Fibroblast of skin of back (primary cell): ENCODE measurements around the gene MVB12B.

Experiments used
- DNase-seq: peaks from one replicate; pipeline ENCODE4 v3.0.0-alpha.2; 2013

The MVB12B gene

DNA sequence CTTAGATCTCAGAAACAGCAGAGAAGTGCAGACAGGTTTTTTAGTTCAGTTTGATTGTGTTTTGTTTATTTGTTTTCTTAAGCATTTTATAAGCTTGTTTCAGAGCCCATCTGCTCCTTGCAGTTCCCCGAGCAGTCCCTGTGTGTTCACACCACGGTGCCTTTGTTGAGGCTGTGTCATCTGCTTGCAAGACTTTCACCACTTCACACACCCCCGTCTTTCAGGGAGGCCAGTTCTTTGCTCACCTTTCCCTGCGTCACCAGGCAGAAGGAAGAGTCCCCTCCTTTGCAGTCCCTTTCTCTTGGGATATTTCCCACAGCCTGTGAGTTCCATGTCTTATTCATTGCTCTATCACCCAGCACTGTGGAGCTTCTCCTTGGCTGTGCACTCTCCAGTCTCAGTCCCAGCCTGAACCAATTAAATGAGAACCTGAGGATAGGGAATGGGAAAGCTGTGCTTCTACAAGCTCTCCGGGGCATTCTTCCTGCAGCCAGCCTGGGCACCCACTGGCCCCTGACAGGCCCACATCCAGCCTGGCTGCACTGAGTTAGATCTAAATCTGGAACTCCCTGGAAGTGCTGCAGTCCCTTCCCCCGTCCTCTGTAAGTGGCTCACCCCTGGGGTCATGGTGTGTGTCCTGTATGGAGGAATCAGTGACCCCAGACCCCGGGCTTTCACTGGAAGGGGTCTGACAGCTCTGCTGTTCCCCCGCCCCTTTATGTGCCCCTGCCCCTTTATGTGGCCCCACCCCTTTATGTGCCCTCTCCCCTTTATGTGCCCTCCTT, 5.5 kb downstream of the MVB12B start:
- DNase-seq, result no peak

DNA sequence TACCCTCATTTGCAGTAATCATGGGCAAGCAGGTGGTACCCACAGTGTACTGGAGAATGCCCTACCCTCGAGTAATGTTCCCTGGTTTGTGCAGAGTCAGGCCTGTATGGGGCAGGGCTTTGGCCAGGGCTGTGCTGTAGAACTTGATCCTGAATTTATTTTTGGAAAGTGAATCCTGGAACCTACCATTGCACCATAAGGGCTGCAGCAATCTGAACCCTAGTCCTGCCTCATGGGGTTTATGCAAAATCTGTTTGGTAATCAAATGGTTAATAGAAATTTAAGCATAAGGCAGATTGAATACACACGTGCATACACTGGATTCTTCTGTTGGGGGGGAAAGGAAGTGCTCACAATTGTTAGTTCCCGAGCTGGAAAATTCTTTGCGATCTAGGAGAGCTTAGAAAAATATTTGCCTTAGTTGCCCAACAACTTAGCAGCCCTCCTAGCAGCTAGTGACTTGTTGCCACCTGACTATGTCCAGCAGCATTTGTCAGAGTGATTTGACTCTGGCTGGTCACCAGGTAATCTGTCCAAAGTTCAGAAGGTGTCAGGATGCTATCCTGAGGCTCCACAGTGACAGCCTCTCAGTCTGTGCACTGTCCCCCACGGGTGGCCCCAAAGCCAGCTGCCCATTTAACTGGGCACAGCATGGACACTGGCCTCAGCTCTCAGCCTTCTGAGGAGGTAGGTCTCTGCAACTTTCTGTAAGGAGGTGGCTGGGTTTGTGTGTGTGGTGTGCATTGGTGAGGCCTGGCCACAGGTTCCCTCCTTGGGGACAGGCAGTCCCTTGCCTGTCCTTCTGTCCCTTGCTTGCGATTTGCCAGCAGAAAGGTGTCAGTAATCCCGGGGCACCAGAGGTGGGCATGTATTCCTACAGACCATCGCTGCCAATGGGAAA, 8.3 kb downstream of the MVB12B start:
- DNase-seq, result peak; percentile 63

DNA sequence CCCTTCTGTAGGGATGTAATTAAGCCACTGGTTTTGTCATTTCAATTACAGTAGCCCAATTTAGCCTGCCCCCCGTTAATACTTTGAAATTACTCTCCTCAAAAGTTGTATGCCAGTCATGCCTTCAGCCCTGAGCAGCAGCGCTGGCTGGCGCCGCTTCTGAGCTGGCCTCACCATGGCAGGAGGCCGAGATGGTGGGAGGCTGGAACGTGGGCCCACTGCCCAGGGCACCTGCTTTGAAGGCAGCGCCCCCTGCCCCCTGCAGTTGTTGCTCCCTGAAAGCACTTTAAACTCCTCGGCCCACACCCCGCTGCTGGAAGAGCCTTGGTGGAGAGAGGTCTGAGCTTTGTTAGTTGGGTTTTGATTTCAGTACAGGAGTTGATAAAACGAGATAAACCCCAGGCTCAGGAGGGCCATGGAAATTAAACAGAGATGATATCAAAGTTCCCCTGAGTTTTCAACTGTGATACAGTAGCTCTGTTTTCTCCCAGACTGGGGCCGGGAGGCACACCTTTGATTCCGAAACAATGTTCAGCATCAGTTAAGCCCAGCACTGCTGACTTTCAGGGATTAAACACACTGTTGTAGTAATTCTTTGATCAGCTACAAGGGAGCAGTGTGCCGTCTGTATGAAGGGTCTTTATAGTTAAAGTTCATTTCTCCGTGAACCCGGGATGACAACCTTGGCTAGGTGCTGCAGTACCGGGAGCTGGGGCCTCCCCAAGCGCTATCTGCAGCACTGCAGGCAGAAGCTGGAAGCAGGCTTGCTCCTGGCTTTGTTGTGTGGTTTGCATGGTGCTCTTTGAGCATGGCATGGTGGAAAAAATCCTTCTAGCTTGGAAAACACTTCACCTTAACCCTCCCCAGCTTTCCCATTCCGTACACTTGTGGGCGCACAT, 9.5 kb downstream of the MVB12B start:
- DNase-seq, result no peak

DNA sequence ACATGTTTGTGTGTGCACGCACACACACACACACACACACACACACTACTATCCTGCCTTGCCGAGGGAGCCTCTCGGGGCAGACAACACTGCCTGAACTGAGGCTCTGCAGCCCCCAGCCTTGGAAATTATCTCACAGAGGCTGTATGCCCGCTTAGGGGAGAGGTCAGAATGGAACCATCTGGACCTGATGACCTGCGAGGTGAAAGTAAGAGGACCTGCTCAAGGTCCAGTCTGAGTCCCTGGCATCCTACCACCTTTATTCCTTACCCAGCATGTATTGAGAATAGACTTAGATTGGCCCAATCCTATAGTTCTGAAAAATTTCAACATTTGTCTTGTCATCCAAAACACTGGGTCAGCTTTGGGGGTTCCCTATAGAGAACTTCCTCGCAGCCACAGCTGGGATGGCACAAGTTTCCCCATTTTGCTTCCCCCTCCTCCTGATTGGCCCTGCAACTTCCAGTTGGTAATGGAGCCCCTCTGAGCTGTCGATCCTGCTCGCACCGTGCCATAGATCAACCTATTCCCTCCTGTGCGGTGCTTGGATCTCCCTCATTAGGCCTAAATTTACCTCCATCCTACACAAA, 10.2 kb downstream of the MVB12B start:
- DNase-seq, result no peak

DNA sequence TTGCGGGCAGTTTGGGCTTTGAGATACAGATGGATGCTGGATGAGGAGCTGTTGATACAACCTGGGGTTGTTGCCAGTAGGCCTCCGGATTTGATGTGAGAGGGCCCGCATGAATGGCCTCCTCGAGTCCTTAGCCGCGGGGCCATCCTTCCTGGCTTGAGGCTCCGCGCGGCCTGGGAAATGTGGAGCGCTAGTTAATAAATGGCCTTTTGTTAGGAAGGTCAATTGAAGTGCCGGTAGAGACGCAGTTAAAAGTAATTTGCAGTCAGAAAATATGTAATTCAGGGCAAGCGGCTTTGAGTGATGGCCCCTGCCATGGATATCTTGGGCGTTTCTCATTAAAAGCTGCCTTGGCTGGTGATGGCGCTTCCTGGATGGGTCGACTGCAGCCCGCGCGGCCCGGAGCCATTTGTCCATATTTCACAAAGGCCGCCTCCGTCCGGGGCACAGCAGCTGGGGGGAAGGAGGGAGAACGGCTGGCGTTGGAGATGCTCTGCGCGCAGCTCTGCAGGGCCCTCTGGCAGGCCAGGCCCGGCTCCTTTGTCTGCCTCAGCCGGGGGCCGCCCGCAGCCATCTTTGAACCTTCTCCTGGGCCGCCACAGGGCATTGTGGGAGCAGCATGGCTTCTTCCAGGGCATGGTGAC, 11.2 kb downstream of the MVB12B start:
- no peak for DNase-seq

DNA sequence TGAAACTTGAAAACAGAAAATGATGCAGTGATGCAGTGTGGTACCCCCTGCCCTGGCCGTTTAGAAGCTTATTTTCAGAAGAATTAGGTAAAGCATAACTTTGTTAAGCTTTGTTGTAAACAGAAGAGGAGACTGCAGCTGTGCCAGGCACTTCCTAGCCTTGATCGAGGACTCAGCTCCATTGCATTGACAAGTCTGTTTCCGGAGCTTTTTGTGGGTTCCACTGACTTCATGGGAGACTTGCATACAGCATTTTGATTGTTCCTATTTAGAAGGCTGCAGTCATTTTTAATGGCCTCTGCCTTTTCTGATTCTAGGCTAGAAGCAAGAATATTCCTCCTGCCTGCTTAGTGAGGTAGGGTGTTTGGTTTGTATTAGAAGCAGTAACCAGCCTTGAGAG, 12.3 kb downstream of the MVB12B start:
- no peak for DNase-seq

DNA sequence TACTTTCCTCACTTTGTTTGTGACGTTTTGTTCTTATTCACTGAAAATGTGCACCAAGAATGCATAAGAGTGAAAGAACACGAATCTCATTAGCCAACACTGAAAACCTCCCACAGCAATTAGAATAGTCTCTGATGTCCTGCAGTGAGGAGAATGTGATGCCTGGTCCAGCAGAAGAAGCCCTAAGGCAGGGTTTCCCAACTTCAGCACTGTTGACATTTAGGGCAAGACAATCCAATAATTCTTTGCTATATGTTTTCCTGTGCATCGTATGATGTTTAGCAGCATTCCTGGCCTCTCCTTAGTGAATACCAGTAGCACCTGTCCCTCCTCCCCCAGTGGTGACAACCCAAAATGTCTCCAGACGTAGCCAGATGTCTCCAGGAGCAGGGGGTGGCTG, 14.8 kb downstream of the MVB12B start:
- DNase-seq, result no peak

DNA sequence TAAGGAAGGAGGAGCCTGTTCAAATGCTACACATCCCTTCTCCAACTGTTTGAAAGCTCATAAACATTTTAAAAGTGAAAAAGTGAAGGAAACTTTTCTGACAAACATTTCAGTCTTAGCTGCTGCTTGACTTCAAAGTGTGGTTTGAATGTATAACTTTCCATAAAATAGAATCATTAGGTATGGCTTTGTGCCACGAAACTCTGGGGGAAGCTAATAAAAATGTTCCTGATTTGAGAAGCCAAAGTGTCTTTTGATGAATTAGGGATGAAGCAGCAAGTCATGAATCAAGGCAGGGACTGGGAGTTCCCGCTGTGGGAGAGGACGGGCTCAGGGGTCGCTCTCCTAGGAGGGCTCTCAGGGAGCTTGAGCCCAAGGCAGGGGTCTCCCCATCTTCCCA, 15.3 kb downstream of the MVB12B start:
- no peak for DNase-seq

DNA sequence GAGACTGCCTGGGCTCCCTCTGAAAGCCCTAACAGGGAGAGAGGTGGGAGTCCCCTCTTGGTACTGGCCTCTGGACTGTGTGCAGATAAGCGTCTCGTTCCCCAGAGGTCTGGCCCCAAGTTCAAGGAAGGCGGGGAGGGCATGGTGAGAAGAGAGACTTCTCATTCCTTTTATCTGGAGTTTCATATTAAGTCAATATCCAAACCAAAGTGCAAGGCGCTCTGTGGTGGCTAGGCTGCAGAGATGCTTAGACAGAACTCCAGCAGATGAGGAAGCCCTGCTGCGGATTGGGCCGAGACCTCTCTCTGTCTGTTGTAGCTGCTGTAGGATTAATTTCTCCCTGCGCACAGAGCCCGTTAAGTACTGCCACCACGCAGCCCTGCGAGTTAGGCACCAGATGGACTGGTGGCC, 16.0 kb downstream of the MVB12B start:
- no peak for DNase-seq

DNA sequence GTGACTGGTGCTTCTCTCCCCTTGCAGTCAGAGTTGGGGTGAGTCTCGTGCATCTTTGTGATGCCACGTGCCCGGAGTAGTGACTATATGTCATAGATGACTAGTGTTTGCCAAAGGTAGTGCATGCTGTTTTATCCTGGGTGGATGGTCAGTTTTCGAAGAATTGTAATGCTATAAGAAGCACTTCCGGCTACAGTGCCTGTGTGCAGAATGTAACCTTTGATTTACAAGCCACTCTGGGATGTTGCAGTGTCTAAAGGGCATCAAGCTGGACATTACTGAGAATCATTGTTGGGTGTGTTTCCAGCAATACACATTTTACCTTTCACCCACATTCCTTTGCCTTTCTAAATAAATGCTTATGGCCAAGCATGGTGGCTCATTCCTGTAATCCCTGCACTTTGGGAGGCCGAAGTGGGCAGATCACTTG, 16.7 kb downstream of the MVB12B start:
- DNase-seq, result no peak

DNA sequence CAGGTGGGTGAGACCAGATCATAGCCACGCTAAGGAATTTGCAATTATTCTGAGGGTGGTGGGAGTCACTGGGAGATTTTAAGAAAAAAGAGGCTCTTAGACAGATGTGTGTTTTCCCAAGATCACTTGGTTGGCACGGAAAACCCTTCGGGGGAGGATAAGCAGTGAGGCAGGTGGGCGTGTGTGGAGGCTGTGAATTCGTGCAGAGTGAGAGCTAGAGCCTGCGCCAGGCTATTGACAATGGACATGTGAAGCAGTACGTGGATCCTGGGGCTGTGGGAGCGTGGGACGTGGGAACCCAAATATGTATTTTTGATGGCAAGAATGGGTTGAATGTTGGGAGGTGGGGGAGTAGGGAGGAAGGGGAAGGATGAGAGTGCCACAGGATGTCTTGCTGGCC, 19.4 kb downstream of the MVB12B start:
- DNase-seq, result no peak

DNA sequence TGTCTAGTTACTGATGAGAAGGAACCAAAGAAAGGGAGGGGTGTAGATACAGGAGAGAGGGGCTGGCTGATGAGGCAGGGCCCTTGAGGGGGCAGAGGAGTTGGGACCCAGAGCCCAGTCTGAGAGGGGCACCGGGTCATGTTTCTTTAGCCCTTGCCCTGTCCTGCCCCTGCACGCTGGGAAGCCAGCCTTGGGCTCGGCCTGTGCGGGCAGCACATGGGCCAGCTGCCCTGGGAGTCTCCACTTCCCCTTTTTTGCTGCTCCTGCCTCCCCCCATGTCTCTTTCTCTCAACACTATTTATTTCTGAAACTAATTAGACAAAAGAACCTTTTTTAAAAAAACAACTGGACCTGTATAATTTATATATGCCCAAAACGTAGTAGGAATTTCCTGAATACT, 20.5 kb downstream of the MVB12B start:
- DNase-seq, result no peak

DNA sequence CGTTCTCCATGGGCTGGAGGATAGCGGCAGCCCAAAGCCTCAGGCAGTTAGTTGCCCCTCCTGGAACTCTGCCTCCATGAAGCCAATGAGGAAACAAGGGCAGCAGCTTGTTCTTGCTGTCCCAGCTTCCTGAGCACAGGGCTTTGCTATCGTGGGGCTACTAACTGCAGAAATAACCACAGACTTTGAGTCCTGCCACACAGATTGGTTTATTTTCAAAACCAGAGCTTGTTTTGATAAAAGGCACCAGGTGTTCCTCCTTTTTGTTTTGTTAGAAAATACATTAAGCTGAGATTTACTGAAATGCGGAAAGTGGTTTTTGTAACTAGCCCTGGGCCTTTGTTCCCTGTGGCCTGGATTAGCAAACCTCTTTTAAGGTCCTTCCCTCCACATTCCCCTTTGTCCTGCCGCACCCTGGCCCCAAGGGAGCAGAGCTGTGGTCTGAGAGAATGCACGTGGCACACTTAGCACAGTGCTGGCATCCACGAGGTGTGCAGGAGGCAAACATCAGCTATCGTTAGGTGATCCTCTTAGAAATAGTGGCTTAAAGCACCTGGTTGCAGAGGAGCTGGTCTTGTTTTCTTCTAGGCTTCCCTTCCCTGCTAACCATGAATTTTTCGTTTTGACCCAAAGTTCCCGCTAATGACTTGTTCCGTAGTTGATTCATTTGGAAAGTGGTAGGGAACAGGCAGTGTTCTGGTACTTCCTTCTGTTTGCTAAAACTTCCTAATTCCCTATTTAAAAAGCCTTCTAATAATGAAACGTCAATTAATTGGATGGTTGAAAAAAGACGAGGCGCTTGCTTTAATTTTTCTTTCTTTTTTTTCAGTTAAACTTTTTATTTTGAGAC, 21.5 kb downstream of the MVB12B start:
- DNase-seq, result no peak

DNA sequence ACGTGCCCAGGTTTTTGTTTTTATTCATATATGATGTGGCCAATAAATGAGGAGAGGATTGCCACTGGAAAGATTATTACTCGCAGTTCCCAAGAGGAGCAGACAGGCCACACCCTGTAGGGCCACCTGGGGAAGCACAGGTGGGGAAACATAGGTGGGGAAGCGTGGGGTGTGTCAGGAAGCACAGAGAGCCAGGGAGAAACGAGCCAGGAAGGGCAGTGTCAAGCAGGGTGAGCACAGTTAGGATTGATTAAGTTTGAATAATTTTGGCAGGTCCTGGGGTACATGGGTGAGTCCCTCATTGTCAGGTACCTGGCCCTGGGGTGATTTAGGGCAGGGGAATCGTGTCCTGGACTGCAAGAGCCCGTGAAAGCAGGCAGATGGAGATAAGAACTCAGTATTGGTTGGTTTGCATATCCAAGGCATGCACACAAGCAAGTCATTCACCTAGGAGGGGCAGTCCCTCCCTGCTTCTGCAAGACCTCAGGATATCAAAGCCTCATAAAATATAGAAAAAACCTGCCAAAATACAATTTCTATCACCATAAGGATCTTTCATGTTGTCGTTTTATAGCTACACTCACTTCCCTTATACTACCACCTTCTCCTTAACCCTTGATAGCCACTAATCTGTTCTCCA, 22.4 kb downstream of the MVB12B start:
- DNase-seq, result no peak

DNA sequence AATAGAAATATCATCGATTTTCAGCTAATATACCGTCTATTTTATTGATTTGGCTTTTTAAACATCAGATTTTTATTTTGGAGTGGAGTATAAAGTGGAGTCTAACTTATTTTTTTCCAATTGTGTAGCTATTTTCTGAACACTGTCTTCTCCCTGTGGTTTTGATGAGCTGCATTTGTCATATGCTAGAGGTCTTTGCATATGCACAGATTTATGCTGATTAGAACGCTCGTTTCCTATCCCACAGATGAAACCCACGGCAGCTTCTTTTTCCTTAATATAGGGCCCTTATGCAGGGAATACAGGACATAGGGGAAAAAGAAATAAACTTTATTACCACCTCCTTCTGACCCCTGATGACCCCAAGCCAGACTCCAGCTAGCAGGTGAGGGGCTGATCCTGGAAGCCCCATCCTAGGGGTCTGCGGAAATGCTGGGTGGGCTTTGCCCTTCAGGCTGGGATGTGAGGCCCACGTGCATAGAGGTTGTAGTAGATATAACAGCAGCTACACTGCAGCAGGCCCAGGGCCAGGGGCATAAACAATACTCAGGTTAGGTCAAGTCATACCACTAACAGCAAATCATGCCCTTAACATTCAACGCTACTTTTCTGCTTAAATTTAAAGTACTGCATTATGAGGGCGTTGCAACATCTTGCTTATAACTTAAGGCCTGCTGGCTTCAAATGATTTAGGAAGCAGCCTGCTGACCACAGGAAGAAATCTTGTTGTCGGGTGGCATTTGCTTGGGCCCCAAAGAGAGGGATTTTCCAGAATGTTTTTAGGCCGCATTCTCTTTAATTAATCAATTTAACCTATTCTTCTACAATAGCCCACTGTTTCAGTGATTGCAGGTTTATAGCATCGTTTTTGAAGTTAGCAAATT, 28.5 kb downstream of the MVB12B start:
- DNase-seq, result no peak

DNA sequence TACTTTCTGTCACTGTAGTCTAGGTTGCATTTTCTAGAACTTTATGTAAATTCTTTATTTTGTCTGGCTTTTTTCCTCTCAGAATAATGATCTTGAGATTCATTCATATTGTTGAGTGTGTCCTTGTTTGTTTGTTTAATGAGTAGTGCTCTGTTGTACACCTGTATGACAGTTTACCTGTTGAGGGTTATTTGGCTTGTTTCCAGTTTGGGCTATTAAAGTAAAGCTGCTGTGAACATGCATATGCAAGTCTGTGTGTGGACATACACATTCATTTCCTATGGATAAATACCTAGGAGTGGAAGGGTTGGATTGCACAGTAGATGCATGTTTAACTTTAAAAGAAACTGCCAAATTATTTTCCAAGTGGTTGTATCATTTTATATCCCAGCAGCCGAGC, 30.4 kb downstream of the MVB12B start:
- DNase-seq, result no peak

DNA sequence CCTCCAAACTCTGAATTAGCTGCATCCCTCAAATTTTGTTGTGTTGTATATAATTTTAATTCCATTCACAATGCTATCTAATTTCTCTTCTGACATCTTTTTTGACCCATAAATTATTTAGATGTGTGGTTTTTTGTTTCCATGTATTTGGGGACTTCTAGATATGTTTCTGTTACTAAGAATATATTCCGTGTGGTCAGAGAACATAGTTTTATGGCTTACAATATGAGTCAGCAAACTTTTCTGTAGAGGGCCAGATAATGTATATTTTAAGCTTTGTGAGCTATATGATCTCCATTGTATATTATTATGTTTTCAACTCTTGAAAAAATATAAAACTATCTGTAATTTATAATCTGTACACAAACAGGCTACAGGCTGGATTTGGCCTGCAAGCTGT, 33.4 kb downstream of the MVB12B start:
- DNase-seq, result no peak

DNA sequence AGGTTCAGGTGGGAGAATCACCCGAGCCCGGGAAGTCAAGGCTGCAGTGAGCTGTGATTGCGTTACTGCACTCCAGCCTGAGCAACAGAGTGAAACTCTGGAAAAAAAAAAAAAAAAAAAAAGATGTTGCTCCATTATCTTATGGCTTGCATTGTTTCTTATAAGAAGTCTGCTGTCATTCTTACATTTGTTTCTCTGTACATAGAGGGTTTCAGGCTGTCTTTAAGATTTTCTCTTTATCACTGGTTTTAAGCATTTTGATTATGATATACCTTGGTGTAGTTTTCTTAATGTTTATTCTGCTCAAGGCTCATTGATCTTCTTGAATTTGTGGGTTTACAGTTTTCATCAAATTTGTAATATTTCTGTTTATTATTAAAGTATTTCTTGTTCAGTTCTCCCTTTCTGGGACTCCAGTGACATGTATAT, 35.2 kb downstream of the MVB12B start:
- DNase-seq, result no peak

DNA sequence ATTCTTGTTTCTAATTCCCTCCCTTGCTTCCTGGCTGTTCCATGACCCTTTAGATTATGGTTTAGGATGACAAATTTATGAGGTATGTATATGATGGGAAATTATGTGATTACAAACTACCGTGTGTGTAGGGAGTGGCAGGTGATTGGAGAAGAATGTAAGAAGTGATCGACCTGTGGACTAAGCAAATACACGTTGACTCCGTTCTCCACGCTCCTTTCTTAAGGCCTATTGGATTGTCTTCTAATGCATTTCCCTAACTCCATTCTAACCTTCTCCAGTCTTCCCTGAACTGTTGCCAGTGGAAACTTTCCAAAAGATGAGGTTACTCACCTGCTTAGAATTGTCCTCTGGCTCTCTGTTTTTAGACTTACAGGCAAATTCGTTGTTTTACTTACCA, 36.6 kb downstream of the MVB12B start:
- no peak for DNase-seq
